Right atrium auricular region (tissue), 2 donors: ENCODE results near the gene NUDT8. TPM values are rescaled to one million over a fixed set of nuclear protein-coding genes. Genes with fewer than 3 reads are reported as not detected.

ENCODE experiments used
- DNase-seq: peaks from one replicate; pipeline ENCODE4 v3.0.0-alpha.2; 2019; ENCODE audit warnings: low spot score
- H3K27ac ChIP-seq, 2 donors: fragments of 200-600 bp; sonication (generic); 1 replicate in 1 of 2; 2 replicates in 1 of 2; pipeline ENCODE4 v1.5.1; 2016 to 2019
- H3K27me3 ChIP-seq, 2 donors: fragments of 200-600 bp; sonication (generic); one replicate each; pipeline versions ENCODE4 v1.5.1 to v1.6.0; 2017 to 2019
- H3K36me3 ChIP-seq: fragments of 200-600 bp; sonication (generic); one replicate; pipeline ENCODE4 v1.5.1; 2016
- H3K4me1 ChIP-seq, 2 donors: fragments of 200-600 bp; sonication (generic); one replicate each; pipeline versions ENCODE4 v1.5.1 to v1.6.0; 2017 to 2019
- H3K4me3 ChIP-seq, 2 donors: fragments of 200-600 bp; sonication (generic); 1 replicate in 1 of 2; 2 replicates in 1 of 2; pipeline ENCODE4 v1.5.1; 2017 to 2019; ENCODE audit warnings: mild to moderate bottlenecking in 1 of 2, moderate library complexity in 1 of 2
- H3K9me3 ChIP-seq, 2 donors: fragments of 200-600 bp; sonication (generic); one replicate each; pipeline ENCODE4 v1.5.1; 2019
- CTCF ChIP-seq, 2 donors: fragments of 200-600 bp; sonication (generic); IDR thresholded peaks; one replicate each; pipeline ENCODE4 v1.5.1; 2019; ENCODE audit warnings: antibody characterized with exemption in 2 of 2
- total RNA-seq, 2 donors: library from RNA; depleted of rRNA; stranded (reverse); fragments of >200 nt; gene quantifications; one replicate each; pipeline ENCODE4 v1.1.0, GENCODE V29; 2016

The NUDT8 gene
- total RNA-seq, 2 donors from 2014 or later, result 29.8 to 78.6 TPM

- peak; percentile 81 to 88 for TF ChIP-seq CTCF (IDR thresholded peaks at IDR 0.05)
Observed at GRCh38 chr11:67583247-67584204, 46.2 kb downstream of the NUDT8 start, which contains the start of gene GSTP1. Gene GSTP1, plus strand, starts transcription at chr11:67583812. Its CDS starts 32 bp downstream, at chr11:67583844.

GRCh38 chr11:67582011-67582410, 47.7 kb downstream of the NUDT8 start:
- H3K36me3 ChIP-seq, result peaks cover 20% of the 10 kb centered on the region
- H3K27ac ChIP-seq, result no peak overlapping the region
- DNase-seq, result no peak
- no peak for TF ChIP-seq CTCF (IDR thresholded peaks at IDR 0.05)
- peaks cover 0 to 20% of the 10 kb centered on the region in 2 donors for H3K4me1 ChIP-seq
- H3K4me3 ChIP-seq, result no peak overlapping the region
- no peaks in the 10 kb centered on the region for H3K9me3 ChIP-seq
- no peaks in the 10 kb centered on the region for H3K27me3 ChIP-seq

More at GRCh38 chr11:67583247-67584204, 46.2 kb downstream of the NUDT8 start, which contains the start of gene GSTP1:
- Histone ChIP-seq H3K36me3 (peaks cover 26% of the 10 kb centered on the region), H3K4me3 (peak within 1 kb of the TSS; percentile 86 to 89), H3K9me3 (no peaks in the 10 kb centered on the region), H3K27me3 (no peaks in the 10 kb centered on the region), H3K27ac (peak within 1 kb of the TSS; percentile 98 to 99), H3K4me1 (peaks cover 0 to 20% of the 10 kb centered on the region in 2 donors)
- peak; percentile 93 for DNase-seq

- TF ChIP-seq CTCF (IDR thresholded peaks at IDR 0.05), result no peak
- Histone ChIP-seq H3K27ac (no peak overlapping the region), H3K9me3 (no peaks in the 10 kb centered on the region), H3K4me3 (no peak overlapping the region), H3K27me3 (no peaks in the 10 kb centered on the region), H3K4me1 (peaks cover 0 to 20% of the 10 kb centered on the region in 2 donors), H3K36me3 (peaks cover 15% of the 10 kb centered on the region)
- no peak for DNase-seq
Observed at GRCh38 chr11:67581469-67581868, 48.3 kb downstream of the NUDT8 start.

GRCh38 chr11:67577951-67578350, 51.8 kb downstream of the NUDT8 start:
- no peak for TF ChIP-seq CTCF (IDR thresholded peaks at IDR 0.05)
- no peak for DNase-seq
- Histone ChIP-seq H3K9me3 (no peaks in the 10 kb centered on the region), H3K36me3 (no peaks in the 10 kb centered on the region), H3K4me3 (no peak overlapping the region), H3K27ac (no peak overlapping the region), H3K27me3 (no peaks in the 10 kb centered on the region), H3K4me1 (peaks cover 0 to 6% of the 10 kb centered on the region in 2 donors)

Other genes starting within 250 kb of the NUDT8 start
- 1 to 10 TPM; 6.2 to 6.5 TPM for gene RAD9A, start 238.0 kb downstream of the NUDT8 start, total RNA-seq
- 100 to 1,000 TPM in 1 of 2 donors, 10 to 100 TPM in 1; 97.8 to 112 TPM for gene PPP1CA, start 228.1 kb downstream of the NUDT8 start, total RNA-seq
- 1 to 10 TPM in 1 of 2 donors, under 1 TPM in 1; 0.33 to 1.4 TPM for gene TBC1D10C, start 225.9 kb downstream of the NUDT8 start, total RNA-seq
- gene CARNS1, start 214.3 kb downstream of the NUDT8 start, total RNA-seq, result 1 to 10 TPM; 9.7 to 9.9 TPM
- gene RPS6KB2, start 201.4 kb downstream of the NUDT8 start, total RNA-seq, result 10 to 100 TPM; 35.5 to 44.6 TPM
- gene PTPRCAP, start 192.3 kb downstream of the NUDT8 start, total RNA-seq, result 1 to 10 TPM; 1.9 to 2.8 TPM
- gene CORO1B, start 186.5 kb downstream of the NUDT8 start, total RNA-seq, result 10 to 100 TPM; 16.0 to 25.5 TPM
- not detected for gene GPR152, start 177.2 kb downstream of the NUDT8 start, total RNA-seq
- 1 to 10 TPM in 1 of 2 donors, not detected in 1; 1.3 TPM for gene CABP4, start 174.6 kb downstream of the NUDT8 start, total RNA-seq
- 100 to 1,000 TPM in 1 of 2 donors, 10 to 100 TPM in 1; 74.4 to 140 TPM for gene TMEM134, start 160.7 kb downstream of the NUDT8 start, total RNA-seq
- gene AIP, start 146.9 kb downstream of the NUDT8 start, total RNA-seq, result 10 to 100 TPM; 49.2 to 78.0 TPM
- gene PITPNM1, start 124.6 kb downstream of the NUDT8 start, total RNA-seq, result 10 to 100 TPM; 10.7 to 30.7 TPM
- 10 to 100 TPM; 49.1 to 70.0 TPM for gene CDK2AP2, start 121.8 kb downstream of the NUDT8 start, total RNA-seq
- gene CABP2, start 106.5 kb downstream of the NUDT8 start, total RNA-seq, result not detected
- 100 to 1,000 TPM; 249 to 944 TPM for gene GSTP1, start 46.1 kb downstream of the NUDT8 start, total RNA-seq
- gene NDUFV1, start 23.0 kb downstream of the NUDT8 start, total RNA-seq, result 100 to 1,000 TPM; 424 to 522 TPM
- not detected for gene TBX10, start 9.8 kb upstream of the NUDT8 start, total RNA-seq
- gene ACY3, start 20.8 kb upstream of the NUDT8 start, total RNA-seq, result not detected
- not detected for gene ALDH3B2, start 44.7 kb upstream of the NUDT8 start, total RNA-seq